WERI-Rb-1 (cell line): ENCODE measurements around the gene DPPA2.
"Not testable (repeated sequence)": the region's sequence is repeated elsewhere in the genome, so short reads cannot be mapped to it uniquely, and the experiment has no call there.

Experiments used
- DNase-seq: peaks from one replicate; pipeline ENCODE4 v3.0.0-alpha.2; 2020
- H3K27ac ChIP-seq: fragments of 250-450 bp; sonication (Bioruptor Pico); 2 replicates; pipeline ENCODE4 v1.5.1; 2020; ENCODE audit warnings: mild to moderate bottlenecking, moderate library complexity
- H3K27me3 ChIP-seq: fragments of 250-450 bp; sonication (Bioruptor Pico); 2 replicates; pipeline ENCODE4 v1.5.1; 2021; ENCODE audit warnings: mild to moderate bottlenecking, low read depth, moderate library complexity; ENCODE audit not compliant: insufficient read depth, severe bottlenecking
- H3K36me3 ChIP-seq: fragments of 250-450 bp; sonication (Bioruptor Pico); 2 replicates; pipeline ENCODE4 v1.5.1; 2020; ENCODE audit warnings: mild to moderate bottlenecking, moderate library complexity
- H3K4me3 ChIP-seq: 2 replicates; pipeline ENCODE4 v1.5.1; 2011; ENCODE audit warnings: low read depth, mild to moderate bottlenecking, control low read depth, low read length
- H3K9me3 ChIP-seq: fragments of 250-450 bp; sonication (Bioruptor Pico); 2 replicates; pipeline ENCODE4 v1.5.1; 2021; ENCODE audit warnings: mild to moderate bottlenecking, moderate library complexity; ENCODE audit not compliant: severe bottlenecking
- CTCF ChIP-seq: IDR thresholded peaks from 2 replicates; pipeline ENCODE4 v1.5.1; 2011; ENCODE audit warnings: low read depth, mild to moderate bottlenecking, control low read depth, inconsistent platforms, low read length

DPPA2 gene

GRCh38 chr3:109316162-109316730 is at the start of gene DPPA2:
Gene DPPA2, minus strand, starts transcription at chr3:109316517. Its CDS starts 1,975 bp downstream, at chr3:109314542.
- DNase-seq: no peak
- Histone ChIP-seq H3K9me3 (no peaks in the 10 kb centered on the region), H3K4me3 (no peak within 1 kb of the TSS), H3K36me3 (no peaks in the 10 kb centered on the region), H3K27ac (no peak within 1 kb of the TSS), H3K27me3 (no peaks in the 10 kb centered on the region)
- TF ChIP-seq CTCF: no peak

GRCh38 chr3:109364088-109364487 is 47.8 kb upstream of the DPPA2 start:
- Histone ChIP-seq H3K27ac (no peak overlapping the region), H3K27me3 (no peaks in the 10 kb centered on the region), H3K4me3 (no peak overlapping the region), H3K36me3 (no peaks in the 10 kb centered on the region), H3K9me3 (no peaks in the 10 kb centered on the region)
- DNase-seq: no peak
- TF ChIP-seq CTCF: no peak

GRCh38 chr3:109363634-109364033 is 47.3 kb upstream of the DPPA2 start:
- H3K9me3 ChIP-seq: no peaks in the 10 kb centered on the region
- TF ChIP-seq CTCF: no peak
- H3K36me3 ChIP-seq: no peaks in the 10 kb centered on the region
- no peak overlapping the region for H3K27ac ChIP-seq
- H3K27me3 ChIP-seq: no peaks in the 10 kb centered on the region
- H3K4me3 ChIP-seq: no peak overlapping the region
- no peak for DNase-seq

GRCh38 chr3:109362823-109363222 is 46.5 kb upstream of the DPPA2 start:
- TF ChIP-seq CTCF: no peak
- DNase-seq: no peak
- no peaks in the 10 kb centered on the region for H3K27me3 ChIP-seq
- no peak overlapping the region for H3K4me3 ChIP-seq
- H3K27ac ChIP-seq: no peak overlapping the region
- H3K36me3 ChIP-seq: no peaks in the 10 kb centered on the region
- no peaks in the 10 kb centered on the region for H3K9me3 ChIP-seq

GRCh38 chr3:109358809-109359208 is 42.5 kb upstream of the DPPA2 start:
- not testable (repeated sequence) for DNase-seq

GRCh38 chr3:109356442-109357155 is 40.3 kb upstream of the DPPA2 start:
- H3K4me3 ChIP-seq: no peak overlapping the region
- no peak overlapping the region for H3K27ac ChIP-seq
- H3K9me3 ChIP-seq: no peaks in the 10 kb centered on the region
- no peaks in the 10 kb centered on the region for H3K36me3 ChIP-seq
- DNase-seq: no peak
- TF ChIP-seq CTCF: no peak
- no peaks in the 10 kb centered on the region for H3K27me3 ChIP-seq

More at GRCh38 chr3:109358809-109359208, 42.5 kb upstream of the DPPA2 start:
- not testable (repeated sequence) for H3K36me3 ChIP-seq, H3K27me3 ChIP-seq, H3K9me3 ChIP-seq, H3K4me3 ChIP-seq, H3K27ac ChIP-seq
